H1 (cell line): ENCODE measurements around the gene RAB1A. TPM values are rescaled to one million over a fixed set of nuclear protein-coding genes. Genes with fewer than 3 reads are reported as not detected.

Experiments
- CTCF ChIA-PET: fragments of 300-600 bp; sonication (Branson Sonifier 250); formaldehyde crosslinking; loops from one replicate; lab custom pipeline; 2021; ENCODE audit not compliant: partially characterized antibody; lab: Charles Lee
- POLR2A ChIA-PET: fragments of 300-600 bp; sonication (Branson Sonifier 250); formaldehyde crosslinking; loops from one replicate; lab custom pipeline; 2021; ENCODE audit warnings: inconsistent platforms; ENCODE audit not compliant: partially characterized antibody; lab: Charles Lee
- DNase-seq, 2 experiments: peaks; one replicate each; pipeline versions ENCODE4 v3.0.0 to v3.0.0-alpha.2; 2010 to 2022; ENCODE audit warnings: low spot score in 2 of 2, low read depth in 1 of 2, mixed read lengths in 1 of 2
- FAIRE-seq: peaks from 2 replicates; lab custom pipeline; 2011; peaks lifted over from hg19 to GRCh38; lab: Jason Lieb, UNC
- H2AFZ ChIP-seq: 2 replicates; pipeline ENCODE4 v1.8.1; 2012; ENCODE audit warnings: low read length, inconsistent platforms
- H2AK5ac ChIP-seq: 2 replicates; pipeline ENCODE4 v1.6.1; 2013; ENCODE audit warnings: low read depth, low read length
- H2BK120ac ChIP-seq: replicated peaks from 2 replicates; pipeline ENCODE3; 2013; ENCODE audit warnings: low read depth, low read length, inconsistent platforms
- H2BK12ac ChIP-seq: 2 replicates; pipeline ENCODE4 v1.6.1; 2013; ENCODE audit warnings: low read depth, low read length
- H2BK15ac ChIP-seq: 2 replicates; pipeline ENCODE4 v1.6.1; 2013; ENCODE audit warnings: low read length
- H2BK20ac ChIP-seq: 2 replicates; pipeline ENCODE4 v1.6.1; 2013; ENCODE audit warnings: low read length
- H2BK5ac ChIP-seq: 2 replicates; pipeline ENCODE4 v1.6.1; 2013; ENCODE audit warnings: low read depth, low read length
- H3K14ac ChIP-seq: 2 replicates; pipeline ENCODE4 v1.6.1; 2013; ENCODE audit warnings: inconsistent platforms; ENCODE audit not compliant: insufficient read length
- H3K18ac ChIP-seq: 2 replicates; pipeline ENCODE4 v1.6.1; 2013; ENCODE audit warnings: low read length; ENCODE audit errors: extremely low read depth
- H3K23ac ChIP-seq: 2 replicates; pipeline ENCODE4 v1.6.1; 2013; ENCODE audit warnings: inconsistent platforms; ENCODE audit not compliant: insufficient read length
- H3K23me2 ChIP-seq: 2 replicates; pipeline ENCODE4 v1.6.1; 2013; ENCODE audit warnings: low read depth, low read length
- H3K27ac ChIP-seq: 2 replicates; pipeline ENCODE4 v1.6.1; 2011; ENCODE audit warnings: low read depth, low read length, inconsistent platforms
- H3K27me3 ChIP-seq, 4 experiments: replicated peaks in 1 of 4; 1 replicate in 1 of 4; 2 replicates in 3 of 4; pipeline versions ENCODE4 v1.6.1 to v1.8.1; 2011 to 2013; ENCODE audit warnings: low read length in 3 of 4, mild to moderate bottlenecking in 3 of 4, inconsistent platforms in 2 of 4, mixed read lengths in 2 of 4, moderate library complexity in 1 of 4; ENCODE audit not compliant: control insufficient read depth in 3 of 4, insufficient read depth in 3 of 4; ENCODE audit errors: extremely low read depth in 1 of 4
- H3K36me3 ChIP-seq, 4 experiments: 2 replicates each; pipeline versions ENCODE4 v1.6.1 to v1.8.1; 2011 to 2013; ENCODE audit warnings: mild to moderate bottlenecking in 4 of 4, low read length in 3 of 4, moderate library complexity in 2 of 4, control low read depth in 1 of 4, inconsistent platforms in 1 of 4; ENCODE audit not compliant: insufficient read depth in 4 of 4, control insufficient read depth in 2 of 4
- H3K4ac ChIP-seq: replicated peaks from 2 replicates; pipeline ENCODE3; 2013; ENCODE audit warnings: low read length, low read depth, mixed read lengths, inconsistent platforms; ENCODE audit not compliant: insufficient read length
- H3K4me1 ChIP-seq, 4 experiments: replicated peaks in 1 of 4; 1 replicate in 1 of 4; 2 replicates in 3 of 4; pipeline versions ENCODE4 v1.6.1 to v1.8.1; 2011 to 2013; ENCODE audit warnings: low read length in 3 of 4, inconsistent platforms in 2 of 4, mixed read lengths in 1 of 4; ENCODE audit not compliant: insufficient read depth in 4 of 4, control insufficient read depth in 3 of 4
- H3K4me2 ChIP-seq, 2 experiments: 2 replicates each; pipeline versions ENCODE4 v1.6.1 to v1.8.1; 2011 to 2013; ENCODE audit warnings: low read depth in 2 of 2, low read length in 2 of 2, control low read depth in 1 of 2, inconsistent platforms in 1 of 2, mild to moderate bottlenecking in 1 of 2; ENCODE audit not compliant: insufficient read depth in 1 of 2
- H3K4me3 ChIP-seq, 4 experiments: fragments of 200-600, 300-600 bp in 1 of 4; sonication (generic), shearing (Covaris generic), sonication (Bioruptor Twin) in 1 of 4; 2 replicates each; pipeline versions ENCODE4 v1.5.1 to v1.8.1; 2011 to 2016; ENCODE audit warnings: low read length in 4 of 4, low read depth in 3 of 4, control low read depth in 2 of 4, inconsistent platforms in 2 of 4, mild to moderate bottlenecking in 2 of 4, mixed read lengths in 1 of 4, moderate library complexity in 1 of 4; ENCODE audit not compliant: insufficient read depth in 2 of 4; ENCODE audit errors: extremely low read depth in 1 of 4
- H3K56ac ChIP-seq: replicated peaks from 2 replicates; pipeline ENCODE3; 2013; ENCODE audit warnings: low read depth, mild to moderate bottlenecking, mixed read lengths, low read length, inconsistent platforms; ENCODE audit not compliant: insufficient read length
- H3K79me1 ChIP-seq: 2 replicates; pipeline ENCODE4 v1.6.1; 2013; ENCODE audit warnings: low read depth, low read length, control low read depth
- H3K79me2 ChIP-seq, 2 experiments: 2 replicates each; pipeline versions ENCODE4 v1.6.1 to v1.8.1; 2012 to 2013; ENCODE audit warnings: low read length in 2 of 2, mild to moderate bottlenecking in 2 of 2, inconsistent platforms in 1 of 2; ENCODE audit not compliant: insufficient read depth in 2 of 2, control insufficient read depth in 1 of 2
- H3K9ac ChIP-seq, 4 experiments: replicated peaks in 1 of 4; 1 replicate in 1 of 4; 2 replicates in 3 of 4; pipeline versions ENCODE4 v1.6.1 to v1.8.1; 2011 to 2013; ENCODE audit warnings: low read depth in 3 of 4, low read length in 3 of 4, control low read depth in 2 of 4, mild to moderate bottlenecking in 2 of 4, moderate library complexity in 2 of 4, inconsistent platforms in 1 of 4; ENCODE audit errors: extremely low read depth in 1 of 4
- H3K9me3 ChIP-seq, 2 experiments: 2 replicates each; pipeline versions ENCODE4 v1.6.1 to v1.8.1; 2012 to 2013; ENCODE audit warnings: mild to moderate bottlenecking in 2 of 2, moderate library complexity in 2 of 2, control low read depth in 1 of 2, inconsistent platforms in 1 of 2, low read depth in 1 of 2, low read length in 1 of 2, mixed read lengths in 1 of 2; ENCODE audit not compliant: insufficient read depth in 2 of 2
- H4K20me1 ChIP-seq, 2 experiments: replicated peaks in 1 of 2; 2 replicates each; pipeline versions ENCODE3 to v1.8.1; 2011 to 2013; ENCODE audit warnings: inconsistent platforms in 2 of 2, low read length in 2 of 2, mild to moderate bottlenecking in 1 of 2; ENCODE audit not compliant: insufficient read depth in 2 of 2, control insufficient read depth in 1 of 2
- H4K5ac ChIP-seq: 2 replicates; pipeline ENCODE4 v1.6.1; 2013; ENCODE audit warnings: low read length, low read depth, mixed read lengths, inconsistent platforms; ENCODE audit not compliant: insufficient read length
- H4K8ac ChIP-seq: 2 replicates; pipeline ENCODE4 v1.8.0; 2013; ENCODE audit warnings: mild to moderate bottlenecking, moderate library complexity, low read length, inconsistent platforms; ENCODE audit not compliant: insufficient read depth; ENCODE audit errors: extremely low read depth
- H4K91ac ChIP-seq: replicated peaks from 2 replicates; pipeline ENCODE3; 2013; ENCODE audit warnings: low read length, mixed read lengths, inconsistent platforms; ENCODE audit not compliant: insufficient read length
- ASH2L ChIP-seq: fragments of 200-600, 300-600 bp; sonication (generic); IDR thresholded peaks from one replicate; pipeline ENCODE4 v1.7.1; 2017; ENCODE audit warnings: low read length
- BCL11A ChIP-seq, 2 experiments: IDR thresholded peaks; one replicate each; pipeline ENCODE4 v1.6.1; 2011; ENCODE audit warnings: low read depth in 2 of 2, low read length in 2 of 2, mild to moderate bottlenecking in 2 of 2
- BRCA1 ChIP-seq: IDR thresholded peaks from 2 replicates; pipeline ENCODE4 v1.6.1; 2012; ENCODE audit warnings: low read depth, low read length, improper control_type of control experiment
- CHD2 ChIP-seq: IDR thresholded peaks from 2 replicates; pipeline ENCODE4 v1.6.1; 2012; ENCODE audit warnings: low read length, improper control_type of control experiment
- EP300 ChIP-seq, 2 experiments: IDR thresholded peaks; 1 replicate in 1 of 2; 2 replicates in 1 of 2; pipeline ENCODE4 v1.6.1; 2011 to 2012; ENCODE audit warnings: low read depth in 2 of 2, low read length in 2 of 2, mild to moderate bottlenecking in 2 of 2, borderline replicate concordance in 1 of 2, inconsistent platforms in 1 of 2, moderate library complexity in 1 of 2
- GABPA ChIP-seq: IDR thresholded peaks from 2 replicates; pipeline ENCODE4 v1.6.1; 2011; ENCODE audit warnings: mild to moderate bottlenecking, low read length, moderate library complexity, borderline replicate concordance; ENCODE audit not compliant: insufficient read depth
- KDM1A ChIP-seq: fragments of 200-600, 300-600 bp; sonication (generic); IDR thresholded peaks from 2 replicates; pipeline ENCODE4 v1.7.1; 2016; ENCODE audit warnings: mild to moderate bottlenecking, low read length, borderline replicate concordance
- KDM4A ChIP-seq: IDR thresholded peaks from one replicate; pipeline ENCODE4 v1.7.1; 2012; ENCODE audit warnings: low read depth, mild to moderate bottlenecking, moderate library complexity, low read length, inconsistent platforms; ENCODE audit not compliant: severe bottlenecking
- KDM5A ChIP-seq: fragments of 200-600 bp; IDR thresholded peaks from 2 replicates; pipeline ENCODE4 v1.7.1; 2012; ENCODE audit warnings: mild to moderate bottlenecking, low read length, inconsistent platforms, mixed read lengths
- MAFK ChIP-seq: IDR thresholded peaks from 2 replicates; pipeline ENCODE4 v1.6.1; 2012; ENCODE audit warnings: low read depth, mild to moderate bottlenecking, improper control_type of control experiment, low read length
- POLR2AphosphoS5 ChIP-seq: IDR thresholded peaks from 2 replicates; pipeline ENCODE4 v1.6.1; 2011; ENCODE audit warnings: low read depth, low read length
- RFX5 ChIP-seq: IDR thresholded peaks from 2 replicates; pipeline ENCODE4 v1.6.1; 2011; ENCODE audit warnings: low read depth, low read length, improper control_type of control experiment, borderline replicate concordance
- SIRT6 ChIP-seq: IDR thresholded peaks from one replicate; pipeline ENCODE4 v1.7.1; 2012; ENCODE audit warnings: low read length, inconsistent platforms
- SP1 ChIP-seq: IDR thresholded peaks from 2 replicates; pipeline ENCODE4 v1.6.1; 2011; ENCODE audit warnings: low read depth, low read length
- TEAD4 ChIP-seq: IDR thresholded peaks from 2 replicates; pipeline ENCODE4 v1.6.1; 2012; ENCODE audit warnings: low read depth, low read length, inconsistent platforms, mixed read lengths
- ZNF274 ChIP-seq: IDR thresholded peaks from 2 replicates; pipeline ENCODE4 v1.7.0; 2012; ENCODE audit warnings: low read length, borderline replicate concordance; ENCODE audit errors: extremely low read depth
- WGBS, 2 experiments: shearing (Covaris generic) in 1 of 2; methylation state at CpG; one replicate each; pipeline versions ENCODE4 v1.1.6 to v1.1.7; 2013 to 2015; ENCODE audit warnings: low lambda C conversion rate in 2 of 2, mixed read lengths in 2 of 2, inconsistent platforms in 1 of 2, low coverage in 1 of 2, missing lambda C conversion rate in 1 of 2; ENCODE audit not compliant: insufficient replicate concordance in 2 of 2, insufficient coverage in 1 of 2, insufficient read length in 1 of 2; ENCODE audit errors: extremely low coverage in 1 of 2, missing lambda C conversion rate in 1 of 2; 5-methylcytosine and 5-hydroxymethylcytosine counted together
- polyA plus RNA-seq, 7 experiments: library from polyadenylated mRNA; depleted of rRNA in 3 of 7; stranded (reverse) in 5 of 7; unstranded in 2 of 7; fragments of >200 nt in 5 of 7; fragments of 200-250 nt in 2 of 7; gene quantifications; 1 replicate in 5 of 7; 2 replicates in 1 of 7; 4 replicates in 1 of 7; pipeline versions ENCODE4 v1.2.1 to v1.2.3, GENCODE V29; 2011 to 2013; ENCODE audit warnings: missing spikeins in 2 of 7, mixed read lengths in 2 of 7
- total RNA-seq: library from RNA; stranded (reverse); fragmentation: NEBNext Ultra II Directional; extraction: Animal tissue kit (Norgen Biotek cat#: 25700); gene quantifications from 2 replicates; pipeline ENCODE4 v1.2.1, GENCODE V29; 2021

RAB1A gene
- total and polyA plus RNA-seq, 2 of the 8 experiments (the other 6 are each of a cell fraction or from before 2014, with no cell fraction given), result 77.9 to 120 TPM

- H3K79me2 ChIP-seq, result no peaks in the 10 kb centered on the region
- no peak overlapping the region for H3K56ac ChIP-seq
- no peaks in the 10 kb centered on the region for H4K20me1 ChIP-seq
- H3K18ac ChIP-seq, result no peak overlapping the region
- no peak overlapping the region for H2BK120ac ChIP-seq
- H3K23ac ChIP-seq, result no peak overlapping the region
- H2AK5ac ChIP-seq, result no peak overlapping the region
- no peak overlapping the region for H3K4ac ChIP-seq
- no peak overlapping the region for H4K5ac ChIP-seq
- no peak overlapping the region for H3K14ac ChIP-seq
- no peak overlapping the region for H3K9ac ChIP-seq
- CTCF ChIA-PET, result interaction anchor here (0.7 to 2.1 kb wide), 12 partner anchors 8 to 412 kb away, joined by 3 to 11 read pairs (median 4); partner anchors contain the start of gene CEP68
- no peak overlapping the region for H2BK12ac ChIP-seq
- no peaks in the 10 kb centered on the region for H3K9me3 ChIP-seq
- no peaks in the 10 kb centered on the region; the same call in 1 of the 2 replicates for H3K79me1 ChIP-seq
- H2BK5ac ChIP-seq, result no peak overlapping the region
- FAIRE-seq, result no peak
- H2BK15ac ChIP-seq, result no peak overlapping the region
- no peaks in the 10 kb centered on the region for H3K27me3 ChIP-seq
- POLR2A ChIA-PET, result no interaction called here
- H3K4me2 ChIP-seq, result no peak overlapping the region
- no peak overlapping the region for H2AFZ ChIP-seq
- no peak overlapping the region for H2BK20ac ChIP-seq
- H3K23me2 ChIP-seq, result no peaks in the 10 kb centered on the region
- H4K8ac ChIP-seq, result no peak overlapping the region
- no peak overlapping the region for H4K91ac ChIP-seq
- H3K27ac ChIP-seq, result no peak overlapping the region
- no peak overlapping the region for H3K4me3 ChIP-seq
- DNase-seq, result no peak
- peaks cover 0 to 15% (median 2%) of the 10 kb centered on the region in 4 experiments; a peak in 3 of 8 replicates for H3K36me3 ChIP-seq
- 92% methylated on average over 3 of the region's 3 CpGs; no CpG with 5 or more reads in 1 of the 2 experiments for WGBS, 2 experiments
- H3K4me1 ChIP-seq, result peaks cover 0 to 4% (median 1%) of the 10 kb centered on the region in 4 experiments; a peak in 4 of 7 replicates
- TF ChIP-seq BRCA1 (no peak), GABPA (no peak), SP1 (no peak), CHD2 (no peak), KDM5A (no peak), BCL11A (IDR thresholded peaks at IDR 0.05; ENCODE audit: low read depth in 2 of 2, low read length in 2 of 2) (no peak), POLR2AphosphoS5 (no peak), SIRT6 (no peak), ASH2L (no peak), RFX5 (no peak), MAFK (no peak), KDM4A (no peak), ZNF274 (no peak), TEAD4 (no peak), EP300 (IDR thresholded peaks at IDR 0.05; ENCODE audit: borderline replicate concordance in 1 of 2, low read depth in 2 of 2, low read length in 2 of 2) (no peak), KDM1A (no peak)
These were observed 90.3 kb downstream of the RAB1A start for GRCh38 chr2:65039640-65040039.
